HG02973 (cell line): Measurements from ENCODE around the gene HSPA9.
"Not testable (repeated sequence)": the region's sequence is repeated elsewhere in the genome, so short reads cannot be mapped to it uniquely, and the experiment has no call there.

Source experiments
- ATAC-seq: cut with Tn5 transposase; IDR thresholded peaks from one replicate; pipeline ENCODE4 v1.9.1; 2021; ENCODE audit warnings: moderate library complexity; ENCODE audit not compliant: unreplicated experiment

HSPA9 gene

GRCh38 chr5:138536215-138536614 is 39.0 kb downstream of the HSPA9 start:
- ATAC-seq, result no peak

DNA sequence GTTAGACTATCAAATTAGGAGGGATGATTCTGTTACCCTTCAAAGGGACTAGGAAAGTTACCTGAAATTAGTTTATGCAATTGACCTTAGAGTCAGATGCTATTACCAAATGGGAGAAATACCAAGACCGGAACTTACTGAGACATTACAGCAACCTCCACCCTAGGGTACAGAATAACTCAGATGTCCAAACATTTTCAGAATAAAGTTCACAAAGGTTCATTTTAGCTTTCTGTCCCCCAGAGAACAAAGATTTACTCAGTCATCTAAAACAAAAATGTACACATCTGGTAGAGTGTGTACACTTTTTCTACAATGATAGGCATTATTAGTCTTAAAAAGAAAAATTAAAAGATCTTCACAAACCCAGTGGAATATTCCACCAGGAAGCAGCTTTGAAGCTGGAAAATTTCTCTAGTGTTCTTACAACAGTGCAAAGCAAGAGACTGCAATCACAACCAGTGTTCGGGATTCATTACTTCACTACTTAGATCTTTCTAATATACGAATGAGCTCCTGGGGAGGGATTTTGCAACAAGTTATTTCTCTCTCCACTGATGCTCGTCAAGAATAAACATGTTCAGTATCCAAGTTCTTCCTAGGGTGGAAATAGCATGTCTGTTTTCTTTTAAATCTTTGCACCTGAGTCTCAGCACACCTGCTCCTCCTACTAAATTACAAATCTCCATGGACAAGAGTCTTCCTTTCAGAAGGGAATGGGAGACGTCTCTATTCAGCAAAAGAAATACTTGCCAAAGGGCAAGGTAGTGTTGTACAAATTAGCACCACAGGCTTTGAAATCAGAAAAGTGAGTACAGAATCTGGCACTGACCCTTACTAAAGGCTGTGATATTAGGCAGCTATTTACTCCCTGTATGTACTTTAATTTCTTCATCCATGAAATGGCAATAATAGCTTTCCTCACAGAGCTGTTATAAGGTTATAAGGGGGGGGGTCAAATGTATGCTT is 40.9 kb downstream of the HSPA9 start:
- no peak for ATAC-seq

DNA sequence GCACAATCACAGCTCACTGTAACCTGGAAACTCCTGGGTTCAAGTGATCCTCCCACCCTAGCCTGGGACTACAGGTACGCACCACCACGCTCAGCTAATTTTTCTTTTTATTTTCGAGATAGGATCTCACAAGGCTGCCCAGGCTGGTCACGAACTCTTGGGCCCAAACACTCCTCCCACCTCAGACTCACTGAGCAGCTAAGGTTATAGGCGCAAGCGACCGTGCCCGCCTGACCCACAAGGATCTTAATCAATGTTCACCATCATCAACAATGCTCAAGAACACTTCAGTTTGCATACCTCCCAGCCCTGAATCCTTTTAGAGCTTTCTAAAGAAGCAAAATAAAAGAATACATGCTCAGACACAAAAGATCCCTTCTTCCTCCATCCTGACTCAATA is 45.4 kb downstream of the HSPA9 start:
- ATAC-seq, result no peak

DNA sequence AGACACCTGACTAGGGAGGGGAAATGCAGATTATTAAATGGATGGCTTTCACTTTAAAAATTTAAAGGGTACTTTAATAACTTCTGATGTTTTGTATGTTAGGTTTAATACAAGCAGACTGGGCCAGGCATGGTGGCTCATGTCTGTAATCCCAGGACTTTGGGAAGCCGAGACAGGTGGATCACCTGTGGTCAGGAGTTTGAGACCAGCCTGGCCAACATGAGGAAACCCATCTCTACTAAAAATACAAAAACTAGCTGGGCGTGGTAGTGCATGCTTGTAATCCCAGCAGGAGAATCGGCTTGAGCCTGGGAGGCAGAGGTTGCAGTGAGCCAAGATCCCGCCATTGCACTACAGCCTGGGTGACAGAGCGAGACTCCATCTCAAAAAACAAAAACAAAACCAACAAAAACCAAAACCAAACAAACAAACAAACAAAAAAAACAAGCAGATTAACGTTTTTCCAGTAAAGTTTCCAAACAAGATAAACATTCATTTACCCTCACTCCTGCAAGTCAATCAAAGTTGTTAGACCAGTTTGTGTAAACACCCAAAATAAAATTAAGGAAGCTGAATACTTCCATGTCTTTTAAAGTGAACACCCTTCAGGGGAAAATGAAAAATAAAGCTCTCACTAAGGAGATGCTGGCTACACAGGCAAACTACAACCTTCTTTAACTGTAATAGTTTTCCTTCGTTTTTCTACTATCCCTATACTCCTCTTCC is 46.3 kb downstream of the HSPA9 start:
- no peak for ATAC-seq

GRCh38 chr5:138528208-138528607 is 47.0 kb downstream of the HSPA9 start:
- ATAC-seq, result no peak

- ATAC-seq, result no peak
Observed at GRCh38 chr5:138527170-138527569, 48.0 kb downstream of the HSPA9 start.

- ATAC-seq, result no peak
Observed at GRCh38 chr5:138523406-138523805, 51.8 kb downstream of the HSPA9 start.

GRCh38 chr5:138520971-138521370 is 54.2 kb downstream of the HSPA9 start:
- ATAC-seq, result no peak

DNA sequence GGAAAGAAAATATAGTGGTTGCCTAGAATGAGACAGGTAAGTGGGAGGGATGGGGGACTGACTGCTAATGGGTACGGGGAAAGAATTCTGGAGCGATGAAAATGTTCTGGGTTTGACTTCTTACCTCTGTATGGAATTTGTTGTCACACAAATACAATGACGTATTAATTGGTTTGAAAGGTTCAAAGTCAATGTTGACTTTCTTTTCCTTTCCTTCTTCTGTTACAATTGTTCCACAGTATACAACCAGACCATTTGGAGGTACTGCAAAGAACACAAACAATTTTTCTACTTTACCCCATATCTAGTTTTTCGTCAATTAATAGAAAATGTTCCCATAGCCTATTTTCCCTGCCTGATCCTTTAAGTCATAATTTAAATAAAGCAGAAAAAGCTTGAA is 57.8 kb downstream of the HSPA9 start:
- no peak for ATAC-seq

- ATAC-seq, result no peak
Observed at GRCh38 chr5:138515556-138516245, 59.5 kb downstream of the HSPA9 start.

GRCh38 chr5:138514021-138514420 is 61.2 kb downstream of the HSPA9 start:
- ATAC-seq, result no peak

DNA sequence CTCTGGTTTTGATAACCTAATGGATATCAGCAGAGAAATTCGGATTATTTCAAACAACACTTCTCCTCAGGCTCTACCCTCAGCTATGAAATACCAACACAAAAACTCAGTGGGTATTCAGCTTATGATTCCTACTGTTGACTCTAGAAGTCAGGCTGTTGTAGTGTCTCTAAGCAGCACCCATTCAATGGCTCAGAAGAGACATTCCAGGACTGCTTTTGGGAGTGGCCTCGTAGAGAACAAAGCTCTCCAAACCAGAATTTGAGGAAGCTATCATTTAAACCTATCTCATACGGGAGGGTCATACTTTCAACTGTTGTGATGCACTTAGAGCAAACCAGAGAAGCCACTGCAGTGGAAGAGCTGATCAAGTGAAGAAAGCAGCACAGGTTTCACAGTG is 66.2 kb downstream of the HSPA9 start:
- no peak for ATAC-seq

DNA sequence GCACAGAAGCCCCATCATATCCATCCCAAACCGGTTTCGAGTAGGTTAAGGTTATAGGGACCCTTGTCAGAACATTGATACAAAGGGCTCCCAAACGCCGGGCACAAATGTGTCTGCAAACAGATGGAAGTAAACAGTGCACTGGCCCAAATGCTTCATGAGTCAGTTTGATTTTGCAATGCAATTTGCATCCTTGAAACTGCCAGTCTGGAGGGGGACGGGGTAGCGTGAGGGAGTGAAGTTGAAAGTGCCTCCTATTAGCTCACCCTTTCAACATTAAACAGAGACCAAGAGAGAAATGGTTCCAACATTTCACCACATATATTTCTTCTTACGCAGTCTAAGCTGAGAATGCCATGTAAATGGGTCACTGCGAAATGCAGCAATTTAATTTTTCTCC is 67.7 kb downstream of the HSPA9 start:
- ATAC-seq, result not testable (repeated sequence)

GRCh38 chr5:138506370-138507306 is 68.6 kb downstream of the HSPA9 start:
- no peak for ATAC-seq

DNA sequence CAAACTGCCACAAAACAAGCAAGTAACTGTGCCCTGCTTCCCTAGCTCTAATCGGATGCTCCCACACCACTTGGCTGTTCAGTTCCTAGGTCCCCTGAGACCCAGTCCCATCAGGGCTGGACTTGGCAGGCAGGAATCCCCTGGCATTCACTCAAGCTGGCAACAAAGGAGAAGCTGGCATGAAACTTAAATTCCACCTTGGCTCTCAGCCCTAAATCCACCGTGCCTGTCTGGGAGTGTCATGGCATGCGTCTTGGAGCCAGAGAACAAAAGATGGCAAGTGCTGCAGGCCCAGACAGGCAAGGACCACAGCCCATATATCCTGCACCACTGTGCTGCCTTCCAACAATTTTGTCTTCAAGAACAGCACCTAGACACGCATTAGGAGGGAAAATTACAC is 70.4 kb downstream of the HSPA9 start:
- no peak for ATAC-seq
